Parathyroid adenoma (tissue), 2 donors: ENCODE measurements around the gene STXBP4.

Experiments used
- H2AFZ ChIP-seq: fragments of 300-600 bp; sonication (generic); one replicate; pipeline ENCODE4 v1.7.0; 2017; ENCODE audit warnings: antibody characterized with exemption, mild to moderate bottlenecking
- H3K27ac ChIP-seq: fragments of 300-600 bp; sonication (generic); one replicate; pipeline ENCODE4 v1.7.0; 2017
- H3K27me3 ChIP-seq: fragments of 300-600 bp; sonication (generic); one replicate; pipeline ENCODE4 v1.7.0; 2017; ENCODE audit warnings: low read length; ENCODE audit not compliant: control insufficient read depth, insufficient read depth
- H3K36me3 ChIP-seq: fragments of 300-600 bp; sonication (generic); one replicate; pipeline ENCODE4 v1.7.0; 2017; ENCODE audit warnings: low read length; ENCODE audit not compliant: control insufficient read depth, insufficient read depth
- H3K4me1 ChIP-seq: fragments of 300-600 bp; sonication (generic); one replicate; pipeline ENCODE4 v1.7.0; 2017; ENCODE audit warnings: control low read depth
- H3K4me2 ChIP-seq: fragments of 300-600 bp; sonication (generic); one replicate; pipeline ENCODE4 v1.7.0; 2017; ENCODE audit warnings: low read length
- H3K4me3 ChIP-seq: fragments of 300-600 bp; sonication (generic); one replicate; pipeline ENCODE4 v1.7.0; 2017; ENCODE audit warnings: low read depth, low read length
- H3K79me2 ChIP-seq: fragments of 300-600 bp; sonication (generic); one replicate; pipeline ENCODE4 v1.7.0; 2017; ENCODE audit warnings: control low read depth
- H3K9ac ChIP-seq: fragments of 300-600 bp; sonication (generic); one replicate; pipeline ENCODE4 v1.7.0; 2017; ENCODE audit warnings: mild to moderate bottlenecking
- H3K9me3 ChIP-seq: fragments of 300-600 bp; sonication (generic); one replicate; pipeline ENCODE4 v1.7.0; 2017; ENCODE audit warnings: low read length; ENCODE audit not compliant: control insufficient read depth
- CTCF ChIP-seq: fragments of 300-600 bp; sonication (generic); IDR thresholded peaks from one replicate; pipeline ENCODE4 v1.7.0; 2017; ENCODE audit warnings: antibody characterized with exemption, mild to moderate bottlenecking
- donor health status: primary hyperparathyroidism.

The STXBP4 gene

GRCh38 chr17:55122114-55122513 lies 153.5 kb downstream of the STXBP4 start:
- TF ChIP-seq CTCF = no peak
- Histone ChIP-seq H2AFZ (no peak overlapping the region), H3K27me3 (no peaks in the 10 kb centered on the region), H3K27ac (no peak overlapping the region), H3K4me1 (no peaks in the 10 kb centered on the region), H3K4me2 (no peak overlapping the region), H3K4me3 (no peak overlapping the region), H3K36me3 (no peaks in the 10 kb centered on the region), H3K9ac (no peak overlapping the region), H3K79me2 (no peaks in the 10 kb centered on the region), H3K9me3 (no peaks in the 10 kb centered on the region)

- Histone ChIP-seq H3K79me2 (no peaks in the 10 kb centered on the region), H3K4me3 (no peak overlapping the region), H3K27ac (no peak overlapping the region), H3K9ac (no peak overlapping the region), H3K4me1 (no peaks in the 10 kb centered on the region), H3K27me3 (no peaks in the 10 kb centered on the region), H3K4me2 (no peak overlapping the region), H3K36me3 (no peaks in the 10 kb centered on the region), H2AFZ (no peak overlapping the region), H3K9me3 (no peaks in the 10 kb centered on the region)
- TF ChIP-seq CTCF = no peak
These were observed 156.3 kb downstream of the STXBP4 start for GRCh38 chr17:55124730-55125360.

GRCh38 chr17:55133583-55133982 lies 165.0 kb downstream of the STXBP4 start:
- H3K9ac ChIP-seq = no peak overlapping the region
- no peak overlapping the region for H2AFZ ChIP-seq
- TF ChIP-seq CTCF = no peak
- H3K79me2 ChIP-seq = no peaks in the 10 kb centered on the region
- no peak overlapping the region for H3K4me3 ChIP-seq
- no peaks in the 10 kb centered on the region for H3K27me3 ChIP-seq
- H3K4me2 ChIP-seq = no peak overlapping the region
- H3K4me1 ChIP-seq = no peaks in the 10 kb centered on the region
- no peaks in the 10 kb centered on the region for H3K36me3 ChIP-seq
- no peaks in the 10 kb centered on the region for H3K9me3 ChIP-seq
- H3K27ac ChIP-seq = no peak overlapping the region

GRCh38 chr17:55134486-55135157 lies 166.1 kb downstream of the STXBP4 start:
- Histone ChIP-seq H3K79me2 (no peaks in the 10 kb centered on the region), H3K4me3 (no peak overlapping the region), H3K4me1 (no peaks in the 10 kb centered on the region), H3K9me3 (no peaks in the 10 kb centered on the region), H3K27ac (no peak overlapping the region), H2AFZ (no peak overlapping the region), H3K9ac (no peak overlapping the region), H3K4me2 (no peak overlapping the region), H3K36me3 (no peaks in the 10 kb centered on the region), H3K27me3 (no peaks in the 10 kb centered on the region)
- TF ChIP-seq CTCF = no peak

GRCh38 chr17:55140809-55141208 lies 172.2 kb downstream of the STXBP4 start:
- H3K27me3 ChIP-seq = no peaks in the 10 kb centered on the region
- TF ChIP-seq CTCF = no peak

More at GRCh38 chr17:55140809-55141208, 172.2 kb downstream of the STXBP4 start:
- no peaks in the 10 kb centered on the region for H3K36me3 ChIP-seq
- H3K79me2 ChIP-seq = no peaks in the 10 kb centered on the region
- H3K9ac ChIP-seq = no peak overlapping the region
- no peak overlapping the region for H3K4me2 ChIP-seq
- no peak overlapping the region for H2AFZ ChIP-seq
- H3K4me1 ChIP-seq = no peaks in the 10 kb centered on the region
- H3K9me3 ChIP-seq = no peaks in the 10 kb centered on the region
- no peak overlapping the region for H3K4me3 ChIP-seq
- H3K27ac ChIP-seq = no peak overlapping the region
